HG03520 (cell line): Measurements from ENCODE around the gene CALR3.
"Not testable (repeated sequence)": the region's sequence is repeated elsewhere in the genome, so short reads cannot be mapped to it uniquely, and the experiment has no call there.

Experiments used
- ATAC-seq: cut with Tn5 transposase; IDR thresholded peaks from one replicate; pipeline ENCODE4 v1.9.1; 2021; ENCODE audit warnings: mild to moderate bottlenecking, moderate library complexity; ENCODE audit not compliant: unreplicated experiment

The CALR3 gene

GRCh38 chr19:16504271-16504670 is 8.3 kb upstream of the CALR3 start:
- no peak for ATAC-seq

- no peak for ATAC-seq
Observed at GRCh38 chr19:16497837-16498236, 1.9 kb upstream of the CALR3 start.

- ATAC-seq: no peak
Observed at GRCh38 chr19:16497042-16497441, 1.1 kb upstream of the CALR3 start.

DNA sequence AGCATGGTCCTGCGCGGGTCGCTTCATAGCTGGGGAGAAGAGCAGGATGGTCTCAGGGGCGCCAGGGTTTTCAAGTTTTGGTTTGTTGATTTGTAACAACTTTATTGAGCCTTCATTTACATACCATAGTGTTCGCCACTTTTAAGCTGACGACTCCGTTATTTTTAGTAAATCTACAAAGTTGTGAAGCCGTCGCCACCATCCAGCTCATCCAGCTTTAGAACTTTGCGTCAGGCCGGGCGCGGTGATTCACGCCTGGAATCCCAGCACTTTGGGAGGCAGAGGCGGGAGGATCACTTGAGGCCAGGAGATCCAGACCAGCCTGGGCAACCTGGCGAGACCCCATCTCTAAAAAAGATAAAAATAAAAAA is 631 bp upstream of the CALR3 start:
- ATAC-seq: no peak

- not testable (repeated sequence) for ATAC-seq
Observed at GRCh38 chr19:16486476-16486875, 9.5 kb downstream of the CALR3 start.

DNA sequence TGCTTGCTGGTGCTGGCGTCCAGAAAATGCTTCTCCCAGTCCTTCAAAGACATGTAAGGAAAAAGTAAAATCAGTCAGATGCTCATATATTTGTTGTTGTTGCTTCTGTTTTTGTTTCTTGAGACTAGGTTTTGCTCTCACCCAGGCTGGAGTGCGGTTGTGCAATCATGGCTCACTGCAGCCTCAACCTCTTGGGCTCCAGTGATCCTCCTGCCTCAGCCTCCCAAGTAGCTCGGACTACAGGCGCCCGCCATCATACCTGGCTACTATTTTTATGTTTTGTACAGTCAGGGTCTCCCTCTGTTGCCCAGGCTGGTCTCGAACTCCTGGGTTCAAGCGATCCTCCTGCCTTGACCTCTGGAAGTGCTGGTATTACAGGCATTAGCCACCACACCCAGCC is 13.2 kb downstream of the CALR3 start:
- ATAC-seq: no peak

- ATAC-seq: no peak
Observed at GRCh38 chr19:16477311-16477710, 18.7 kb downstream of the CALR3 start.

DNA sequence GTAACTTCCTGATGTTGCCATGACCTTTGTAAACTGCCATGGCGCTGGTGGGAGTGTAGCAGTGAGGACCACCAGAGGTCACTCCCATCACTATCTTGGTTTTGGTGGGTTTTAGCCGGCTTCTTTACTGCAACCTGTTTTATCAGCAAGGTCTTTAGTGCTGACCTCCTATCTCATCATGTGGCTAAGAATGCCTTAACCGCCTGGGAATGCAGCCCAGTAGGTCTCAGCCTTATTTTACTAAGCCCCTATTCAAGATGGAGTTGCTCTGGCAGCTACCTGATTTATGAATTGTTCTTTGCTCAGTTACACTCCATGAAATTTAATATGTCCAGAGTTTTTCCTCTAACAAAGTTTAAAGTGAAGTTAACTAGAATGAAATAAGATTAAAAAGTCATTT is 19.6 kb downstream of the CALR3 start:
- ATAC-seq: no peak

DNA sequence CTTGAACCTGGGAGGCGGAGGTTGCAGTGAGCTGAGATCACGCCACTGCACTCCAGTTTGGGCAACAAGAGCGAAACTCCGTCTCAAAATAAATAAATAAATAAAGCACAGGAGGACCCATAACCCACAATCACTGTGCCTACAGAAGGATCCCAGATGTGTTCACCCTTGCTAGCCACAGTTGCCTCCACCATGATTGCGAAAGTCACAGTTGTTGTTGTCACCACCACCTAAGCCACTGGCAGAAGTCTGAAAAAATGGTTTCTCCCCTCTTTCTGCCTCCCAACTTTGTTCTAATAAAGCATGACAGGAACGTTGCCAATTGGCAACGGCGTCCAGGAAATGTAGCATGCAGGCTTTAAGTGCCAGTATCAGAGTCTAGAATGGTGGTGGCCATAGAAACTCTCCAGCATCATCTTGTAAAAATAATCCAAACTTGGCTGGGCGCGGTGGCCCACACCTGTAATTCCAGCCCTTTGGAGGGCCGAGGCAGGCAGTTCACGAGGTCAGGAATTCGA is 22.0 kb downstream of the CALR3 start:
- ATAC-seq: no peak

DNA sequence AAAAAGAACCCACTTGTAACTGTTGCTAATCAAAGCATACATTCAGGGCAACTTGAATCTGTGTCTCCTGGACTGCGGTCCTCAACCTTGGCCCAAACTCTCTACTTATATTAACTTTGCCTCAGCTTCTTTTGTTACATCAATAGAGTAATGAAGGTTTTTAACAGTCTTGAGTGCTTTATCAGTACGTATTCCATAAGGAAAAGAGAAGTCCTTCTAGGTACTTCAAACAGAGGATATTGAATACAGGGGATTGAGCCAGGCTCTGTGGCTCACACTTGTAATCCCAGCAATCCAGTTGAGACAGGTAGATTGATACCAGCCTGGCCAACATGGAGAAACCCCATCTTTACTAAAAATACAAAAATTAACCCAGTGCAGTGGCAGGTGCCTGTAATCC is 23.0 kb downstream of the CALR3 start:
- ATAC-seq: no peak

GRCh38 chr19:16472559-16472899 is 23.4 kb downstream of the CALR3 start:
- not testable (repeated sequence) for ATAC-seq

DNA sequence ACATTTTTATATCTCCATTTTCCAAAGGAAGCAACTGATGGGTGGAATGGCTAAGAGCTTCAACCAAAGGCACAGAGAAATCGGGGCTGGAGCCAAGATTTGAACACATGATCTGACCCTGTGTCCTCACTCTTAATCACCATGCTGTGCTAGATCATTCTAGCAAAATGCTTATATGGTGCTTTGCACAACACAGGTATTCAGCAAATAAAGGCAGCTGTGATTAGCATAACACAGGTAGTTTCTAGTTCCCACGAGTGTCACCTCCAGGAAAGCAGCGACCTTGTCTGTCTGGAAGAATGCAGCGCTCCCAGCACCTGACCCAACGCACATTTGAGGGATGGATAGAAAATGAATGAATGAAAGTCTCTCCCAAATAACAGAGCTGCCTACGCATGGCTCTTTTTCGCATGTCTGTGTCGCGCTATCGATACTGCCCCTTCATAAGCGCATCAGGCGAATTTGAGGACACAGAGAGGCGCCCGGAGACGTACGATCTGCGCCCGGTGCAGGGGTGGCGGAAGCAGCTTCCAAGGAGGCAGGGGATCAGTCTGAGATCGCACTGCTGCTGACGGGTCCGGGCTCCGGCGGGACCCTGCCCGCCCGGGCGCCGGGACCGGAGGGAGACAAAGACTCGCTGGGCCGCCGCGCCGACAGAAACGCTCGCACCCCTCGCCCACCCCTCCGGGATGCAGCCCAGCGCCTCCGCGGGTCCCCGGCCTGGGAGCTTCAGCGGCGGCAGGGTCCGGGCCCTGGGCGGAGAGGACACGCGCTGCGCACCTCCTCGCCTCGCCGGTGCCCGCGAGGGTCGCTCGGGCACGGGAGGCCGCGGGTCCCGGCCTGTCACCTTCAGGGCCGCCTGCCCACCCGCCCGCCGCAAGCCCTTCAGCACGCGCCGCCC is 24.8 kb downstream of the CALR3 start:
- peak; percentile 19 for ATAC-seq

DNA sequence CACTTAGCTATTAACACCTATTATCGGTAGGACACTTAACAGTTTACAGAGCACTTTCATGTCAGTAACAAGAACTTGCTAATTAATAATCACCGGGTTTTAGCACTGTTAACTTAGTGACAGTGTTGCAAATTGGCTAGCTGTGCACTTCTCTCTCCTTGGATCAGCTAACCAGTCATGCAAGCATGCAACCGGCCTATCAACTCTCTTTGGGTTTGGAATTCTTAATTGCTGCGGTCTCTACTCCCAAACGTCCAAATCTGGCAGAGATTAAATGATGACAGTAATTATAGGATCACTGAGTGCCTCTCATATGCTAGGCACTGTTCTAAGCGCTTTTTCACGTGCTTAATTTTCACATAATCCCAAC is 25.4 kb downstream of the CALR3 start:
- no peak for ATAC-seq

DNA sequence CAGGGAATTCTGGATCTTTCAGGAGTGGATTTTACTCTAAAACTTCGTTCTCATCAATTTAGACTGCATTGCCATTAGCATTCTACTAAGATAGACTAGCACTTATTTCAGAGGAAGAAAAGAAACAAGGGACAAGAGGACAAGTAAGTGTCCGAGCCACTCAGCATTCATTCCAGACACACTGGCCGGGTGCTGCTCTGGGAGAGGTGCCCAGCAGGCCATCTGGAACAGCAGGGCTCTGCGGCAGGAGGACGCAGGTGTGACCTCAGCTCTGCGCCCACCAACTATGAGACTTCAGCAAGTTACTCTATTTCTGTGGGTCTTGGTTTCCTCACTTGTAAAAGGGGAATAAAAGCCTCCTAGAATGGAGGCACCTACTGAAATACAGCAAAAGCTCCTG is 28.4 kb downstream of the CALR3 start:
- ATAC-seq: no peak

- not testable (repeated sequence) for ATAC-seq
Observed at GRCh38 chr19:16466802-16467427, 29.1 kb downstream of the CALR3 start.

GRCh38 chr19:16465239-16465638 is 30.7 kb downstream of the CALR3 start:
- ATAC-seq: no peak

- ATAC-seq: no peak
Observed at GRCh38 chr19:16463991-16464575, 31.9 kb downstream of the CALR3 start.

GRCh38 chr19:16463341-16463990 is 32.5 kb downstream of the CALR3 start:
- ATAC-seq: no peak

DNA sequence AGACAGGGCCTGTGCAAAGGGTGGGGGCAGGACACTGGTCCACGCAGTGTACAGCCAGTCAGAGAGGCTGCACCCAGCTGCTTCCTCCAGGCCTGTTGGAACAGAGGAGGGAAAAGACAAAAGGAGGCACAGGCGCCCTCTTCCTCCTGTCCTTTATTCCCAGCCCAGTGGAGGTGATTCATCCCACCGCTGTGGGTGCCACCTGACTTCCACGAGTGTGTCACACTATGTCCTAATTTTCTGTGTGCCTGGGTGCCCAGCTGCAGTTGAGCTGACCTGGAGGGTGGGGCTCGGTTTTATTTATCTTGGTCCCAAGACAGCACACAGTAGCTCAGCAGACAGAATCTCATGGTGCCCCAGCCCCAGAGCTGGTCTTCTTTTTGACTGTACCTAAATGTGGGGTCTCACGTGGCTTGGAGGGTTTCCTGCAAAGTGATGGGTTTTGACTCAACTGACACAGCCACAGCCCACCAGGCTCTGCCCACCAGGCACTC is 33.2 kb downstream of the CALR3 start:
- ATAC-seq: no peak

DNA sequence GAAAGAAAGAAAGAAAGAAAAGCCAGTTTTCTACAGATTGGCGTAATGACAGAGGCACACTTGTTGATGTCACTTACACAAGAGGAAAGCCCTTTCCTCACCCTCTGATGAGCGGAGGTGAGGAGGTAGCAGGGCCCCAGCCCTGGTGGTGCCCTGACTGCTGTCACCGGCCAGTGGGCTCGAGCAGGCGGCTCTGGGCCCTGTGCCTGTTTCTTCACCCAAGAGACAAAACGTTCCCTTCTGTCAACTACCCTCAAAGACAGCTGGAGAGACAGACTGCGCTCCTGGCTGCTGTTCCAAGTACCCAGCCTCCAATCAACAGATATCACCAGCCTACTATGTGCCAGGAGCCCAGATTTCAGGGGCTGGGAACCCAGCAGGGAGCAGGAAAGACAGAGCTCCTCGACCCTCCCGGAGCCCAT is 34.3 kb downstream of the CALR3 start:
- no peak for ATAC-seq

DNA sequence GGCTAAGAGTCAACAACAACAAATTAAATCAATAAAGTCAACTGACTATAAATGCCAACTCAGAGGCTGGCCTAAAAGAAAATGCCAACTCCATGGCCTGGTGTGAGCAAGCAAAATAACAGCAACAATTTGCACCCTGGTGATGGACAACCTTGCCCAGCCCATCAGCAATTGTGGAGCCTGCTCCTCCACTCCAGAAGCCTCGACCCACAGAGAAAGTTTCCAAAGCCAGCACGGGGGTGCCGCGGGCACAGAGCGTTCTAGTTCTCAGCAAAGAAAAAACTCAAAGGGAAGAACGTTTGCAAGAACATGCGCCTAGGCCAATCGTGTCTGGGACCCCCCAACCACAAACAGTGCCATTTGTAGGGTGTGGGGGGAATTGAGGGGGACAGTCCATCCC is 35.5 kb downstream of the CALR3 start:
- no peak for ATAC-seq
